HG03025 (cell line): ENCODE results near the gene DNAL1.

Experiments used
- ATAC-seq: cut with Tn5 transposase; IDR thresholded peaks from one replicate; pipeline ENCODE4 v1.9.1; 2021; ENCODE audit warnings: mild to moderate bottlenecking, moderate library complexity; ENCODE audit not compliant: unreplicated experiment, low FRiP score

The DNAL1 gene

GRCh38 chr14:73722581-73722980 is 77.8 kb downstream of the DNAL1 start:
- no peak for ATAC-seq

DNA sequence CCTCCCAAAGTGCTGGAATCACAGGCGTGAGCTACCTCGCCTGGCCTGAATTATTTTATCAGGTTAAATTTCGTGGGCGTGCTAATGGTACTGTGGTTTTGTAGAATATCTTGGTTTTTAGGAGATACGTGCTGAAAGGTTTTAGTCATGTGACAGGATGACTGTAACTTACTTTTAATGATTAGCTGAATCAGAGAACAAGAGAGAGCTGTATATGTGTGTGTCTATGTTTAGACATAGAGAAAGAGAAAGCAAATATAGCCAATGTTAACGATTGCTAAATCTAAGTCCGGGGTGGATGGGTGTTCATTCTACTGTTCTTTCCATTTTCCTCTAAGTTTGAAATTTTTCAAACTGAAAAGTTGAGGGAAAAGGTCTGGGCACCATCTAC is 78.6 kb downstream of the DNAL1 start:
- no peak for ATAC-seq

DNA sequence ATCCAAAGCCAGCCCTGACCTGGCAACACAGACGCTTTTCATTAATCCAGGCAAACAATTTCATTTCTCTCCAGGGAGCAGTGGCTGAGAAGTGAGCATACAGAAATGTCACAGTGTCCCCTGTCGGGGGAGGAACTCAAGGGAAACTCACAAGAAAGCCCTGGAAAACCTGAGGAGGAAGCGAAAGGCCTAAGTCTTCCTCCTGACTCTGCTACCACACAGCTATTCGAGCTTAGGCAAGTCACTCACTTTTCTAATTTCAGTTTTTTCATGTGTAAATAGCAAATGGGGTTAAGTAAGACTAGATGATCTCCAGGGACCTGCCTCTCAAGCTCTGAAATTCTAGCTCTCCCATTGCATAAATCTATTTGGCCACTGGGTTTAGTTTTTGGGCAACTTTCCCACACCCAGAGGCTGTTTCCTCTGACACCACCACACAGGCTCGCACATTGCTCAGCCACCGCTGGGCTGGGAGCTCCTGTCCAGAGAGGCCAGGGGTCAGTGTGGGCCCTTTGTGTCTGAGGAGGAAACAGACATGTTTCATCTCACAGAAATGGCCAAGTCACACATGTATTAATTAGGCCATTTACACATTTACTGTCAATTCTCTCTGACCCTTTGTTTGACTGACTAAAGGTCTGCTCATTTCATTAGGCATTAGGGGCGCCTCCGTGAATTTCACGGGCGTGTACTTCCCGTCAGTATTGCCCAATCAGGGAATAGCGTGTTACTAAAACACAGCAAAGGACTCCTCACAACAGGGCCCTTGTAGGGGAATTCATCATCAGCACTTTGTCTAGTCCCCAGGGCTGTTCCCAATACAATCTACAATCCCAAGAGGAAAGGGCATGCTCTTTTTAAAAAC is 79.2 kb downstream of the DNAL1 start:
- no peak for ATAC-seq

DNA sequence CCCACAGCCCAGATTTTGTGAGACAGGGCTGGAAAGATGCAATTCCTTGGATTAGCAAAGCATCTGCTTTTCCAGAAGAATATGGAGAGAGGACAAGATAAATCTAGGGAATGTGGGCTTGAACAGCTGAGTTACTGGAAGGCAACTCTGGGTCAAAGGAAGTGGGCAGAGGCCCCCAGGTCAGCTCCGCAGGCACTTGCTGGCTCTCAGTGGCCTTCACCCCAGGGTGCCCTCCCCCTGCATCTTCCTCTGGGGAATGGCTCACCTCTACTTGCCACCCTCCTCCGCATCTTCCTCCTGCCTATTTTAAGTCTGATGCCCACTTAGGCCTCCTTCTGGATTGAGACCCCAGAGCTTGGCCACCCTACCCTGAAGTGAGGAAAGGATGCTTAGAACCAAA is 79.9 kb downstream of the DNAL1 start:
- ATAC-seq: no peak

DNA sequence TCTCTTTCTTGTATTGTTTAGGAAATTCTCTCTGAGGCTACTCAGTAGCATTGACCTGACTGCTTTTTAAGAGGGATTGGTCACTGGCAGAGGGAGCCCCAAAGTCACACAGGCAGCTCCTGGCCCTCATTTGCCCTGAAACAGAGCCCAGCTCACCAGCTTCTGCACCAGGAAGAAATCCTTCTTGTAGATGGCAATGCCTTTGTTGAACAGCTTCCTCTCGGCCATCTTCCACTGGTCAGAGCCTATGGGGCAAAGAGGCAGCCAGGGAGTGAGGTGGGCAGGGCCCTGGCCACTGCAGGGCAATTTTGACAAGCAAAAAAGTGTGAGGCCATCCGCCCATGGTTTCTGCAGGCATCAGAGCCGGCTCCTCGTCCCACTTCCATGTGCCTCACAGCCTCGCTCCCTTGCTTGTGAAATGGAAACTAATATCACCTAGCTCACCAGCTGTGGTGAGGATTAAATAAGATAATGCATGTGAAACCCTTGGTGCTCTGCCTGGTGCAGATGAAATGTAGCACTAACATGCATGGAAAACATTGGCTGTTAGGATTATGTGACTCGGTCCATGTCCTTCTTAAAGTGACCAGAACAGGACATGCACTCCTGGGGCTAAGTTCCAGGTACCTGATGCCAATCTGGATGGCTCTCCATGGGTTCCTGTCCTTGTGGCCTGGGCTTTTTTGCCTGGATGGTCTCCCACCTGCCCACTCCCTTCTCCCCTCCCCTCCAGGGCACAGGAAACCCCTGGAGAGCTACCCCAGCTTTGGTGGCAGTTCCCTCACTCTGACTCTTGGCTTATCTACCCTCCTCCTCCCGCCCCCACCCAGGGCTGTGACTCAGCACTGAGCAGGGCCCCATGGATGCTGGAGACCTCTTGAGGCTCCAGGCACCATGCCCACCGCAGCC is 80.6 kb downstream of the DNAL1 start:
- no peak for ATAC-seq

DNA sequence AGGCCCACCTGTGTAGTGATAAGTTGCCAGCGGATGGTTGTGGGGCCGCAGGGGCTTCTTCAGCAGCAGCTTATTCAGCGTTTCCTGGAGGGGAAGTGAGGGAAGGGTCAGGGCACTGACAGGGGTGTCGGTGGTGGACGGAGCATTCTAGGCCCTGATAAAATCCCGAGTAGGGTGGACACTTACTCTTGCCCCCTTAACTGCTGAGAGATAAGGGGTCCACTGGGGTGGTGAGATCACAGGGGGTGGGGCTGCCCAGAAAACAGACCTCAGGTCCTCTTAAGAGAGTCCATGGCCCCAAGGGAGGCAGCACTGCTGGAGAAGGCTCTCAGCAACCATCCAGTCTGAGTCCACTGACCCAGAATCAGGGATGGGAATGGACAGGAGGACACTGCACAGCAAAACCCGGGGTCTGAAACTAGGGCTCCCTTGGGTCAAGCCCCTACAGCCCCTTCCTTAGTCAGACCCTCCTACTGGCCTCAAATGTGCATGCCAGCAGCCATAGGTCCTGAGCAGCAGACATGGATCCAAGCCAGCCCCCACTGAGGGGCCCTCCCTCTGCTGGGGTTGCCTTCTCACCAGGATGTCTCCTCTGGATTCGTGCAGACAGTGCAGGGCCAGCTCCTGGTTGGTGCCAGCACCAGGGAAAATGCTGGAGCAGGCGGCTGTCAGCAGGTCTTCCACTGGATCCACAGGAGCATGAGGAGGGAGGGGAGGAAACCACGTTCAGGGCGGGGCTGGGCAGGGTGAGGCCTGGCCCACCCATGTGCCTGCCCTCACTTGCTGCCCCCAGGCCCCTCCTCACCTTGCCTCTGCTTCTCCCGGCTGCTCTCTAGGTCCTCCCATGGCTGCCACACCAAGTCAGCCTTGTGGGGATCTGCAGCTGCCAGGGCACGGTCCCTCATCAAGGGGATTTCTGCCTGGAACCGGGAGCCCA is 81.5 kb downstream of the DNAL1 start:
- ATAC-seq: no peak

DNA sequence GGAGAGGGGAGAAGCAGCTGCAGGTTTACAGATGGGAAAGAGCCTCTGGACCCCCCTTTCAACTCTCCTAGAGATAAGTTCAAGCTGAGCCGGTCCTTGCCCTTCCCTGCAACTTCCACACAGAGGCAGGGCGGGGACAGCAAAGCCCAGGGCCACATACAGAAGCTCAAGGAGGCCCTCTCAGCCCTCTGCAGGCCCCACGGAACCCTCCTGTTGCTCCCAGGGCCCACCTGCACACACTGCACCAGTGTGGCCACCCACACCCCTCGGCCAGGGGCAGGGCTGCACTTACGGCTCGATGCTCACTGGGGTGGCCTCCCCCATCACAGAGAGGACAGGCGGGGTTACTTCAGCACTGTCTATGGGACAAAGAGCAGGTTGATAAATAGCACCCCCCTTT is 82.4 kb downstream of the DNAL1 start:
- ATAC-seq: no peak

- ATAC-seq: no peak
Measured at GRCh38 chr14:73728717-73729330, 84.0 kb downstream of the DNAL1 start.

DNA sequence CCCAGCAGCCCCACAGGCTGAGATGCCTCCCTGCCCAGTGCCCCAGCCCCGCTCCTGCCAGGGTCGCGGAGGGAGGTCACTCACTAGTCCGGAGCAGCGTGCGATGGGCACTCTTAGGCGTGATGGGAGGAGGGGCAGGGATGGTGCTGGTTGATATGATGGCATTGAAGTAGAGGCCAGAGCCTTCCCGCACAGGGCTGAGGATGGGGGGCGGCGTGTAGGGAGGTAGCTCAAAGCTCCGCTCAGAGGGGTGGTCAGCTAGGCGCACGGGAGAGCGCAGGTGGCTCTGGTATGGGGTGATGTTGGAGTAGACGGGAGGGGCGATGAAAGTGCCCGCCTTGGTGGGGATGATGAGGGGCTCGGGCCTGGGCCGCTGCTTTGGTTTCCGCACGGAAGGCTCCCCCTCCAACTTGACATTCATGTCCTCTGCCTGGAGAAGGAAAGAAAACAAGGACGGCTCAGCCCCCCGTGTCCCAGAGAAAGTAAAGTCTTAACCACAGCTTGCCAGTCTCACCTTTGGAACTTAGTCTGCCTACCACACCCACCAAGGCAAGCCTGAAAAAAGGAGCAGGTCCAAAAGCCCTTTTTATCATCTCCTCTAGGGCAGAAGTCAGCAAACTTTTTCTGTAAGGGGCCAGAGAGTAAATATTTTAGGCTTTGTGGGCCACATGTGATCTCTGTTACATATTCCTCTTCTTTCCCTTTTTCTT is 84.9 kb downstream of the DNAL1 start:
- ATAC-seq: no peak

DNA sequence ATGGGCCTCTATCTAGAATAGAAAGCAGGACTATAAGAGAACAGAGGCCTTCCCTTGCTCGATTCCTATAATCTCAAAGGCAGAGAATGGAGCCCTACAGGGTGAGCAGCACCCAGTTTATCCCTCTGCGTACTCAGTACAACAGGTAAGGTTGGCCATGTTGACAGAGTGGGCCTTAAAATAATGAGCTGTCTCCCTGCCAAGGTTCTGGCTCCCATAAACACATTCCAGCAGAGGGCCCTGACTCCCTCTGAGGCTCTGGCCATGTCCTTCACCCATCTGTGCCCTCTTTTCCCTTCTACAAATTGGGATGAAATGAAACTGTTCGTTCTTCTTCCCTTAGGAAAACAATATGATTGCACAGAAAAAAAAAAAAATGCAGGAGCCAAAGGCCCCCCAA is 86.3 kb downstream of the DNAL1 start:
- ATAC-seq: no peak

DNA sequence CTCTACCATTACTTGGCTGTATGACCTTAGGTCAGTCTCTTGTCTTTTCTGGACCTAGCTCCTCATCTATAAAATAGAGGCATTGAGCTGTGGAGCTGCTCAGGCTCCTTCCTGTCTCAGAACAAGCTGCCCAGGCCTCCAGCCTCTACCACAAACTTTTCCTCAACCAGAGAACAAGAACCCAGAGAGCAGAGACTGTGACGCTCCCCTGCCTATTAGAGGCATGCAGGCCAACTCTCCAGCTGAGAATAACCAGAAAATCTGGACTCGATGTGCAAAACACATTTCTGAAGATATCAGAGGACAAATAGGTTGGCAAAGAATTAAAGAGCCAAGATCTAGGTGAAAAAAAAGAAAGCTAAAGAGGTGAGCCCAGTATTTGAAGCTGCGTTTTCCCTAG is 87.2 kb downstream of the DNAL1 start:
- no peak for ATAC-seq

DNA sequence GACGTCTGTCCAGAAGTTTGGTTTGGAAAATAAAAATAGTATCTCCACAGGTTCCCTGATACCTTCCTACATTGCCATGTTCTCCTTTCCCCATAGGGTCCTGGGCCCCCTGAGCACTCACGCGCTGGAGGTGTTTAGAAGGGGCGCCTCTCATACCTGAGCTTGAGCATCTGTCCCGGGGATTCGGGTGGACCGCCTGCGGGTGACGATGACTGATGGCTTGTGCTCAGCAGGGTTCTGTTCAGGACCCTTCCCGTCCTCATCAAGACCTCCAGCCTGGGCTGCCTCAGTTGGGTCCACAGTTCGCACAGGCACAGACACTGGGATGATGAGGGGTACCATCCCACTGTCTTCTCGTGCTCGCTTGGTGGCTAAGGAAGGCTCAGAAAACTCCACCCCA is 92.1 kb downstream of the DNAL1 start:
- no peak for ATAC-seq

DNA sequence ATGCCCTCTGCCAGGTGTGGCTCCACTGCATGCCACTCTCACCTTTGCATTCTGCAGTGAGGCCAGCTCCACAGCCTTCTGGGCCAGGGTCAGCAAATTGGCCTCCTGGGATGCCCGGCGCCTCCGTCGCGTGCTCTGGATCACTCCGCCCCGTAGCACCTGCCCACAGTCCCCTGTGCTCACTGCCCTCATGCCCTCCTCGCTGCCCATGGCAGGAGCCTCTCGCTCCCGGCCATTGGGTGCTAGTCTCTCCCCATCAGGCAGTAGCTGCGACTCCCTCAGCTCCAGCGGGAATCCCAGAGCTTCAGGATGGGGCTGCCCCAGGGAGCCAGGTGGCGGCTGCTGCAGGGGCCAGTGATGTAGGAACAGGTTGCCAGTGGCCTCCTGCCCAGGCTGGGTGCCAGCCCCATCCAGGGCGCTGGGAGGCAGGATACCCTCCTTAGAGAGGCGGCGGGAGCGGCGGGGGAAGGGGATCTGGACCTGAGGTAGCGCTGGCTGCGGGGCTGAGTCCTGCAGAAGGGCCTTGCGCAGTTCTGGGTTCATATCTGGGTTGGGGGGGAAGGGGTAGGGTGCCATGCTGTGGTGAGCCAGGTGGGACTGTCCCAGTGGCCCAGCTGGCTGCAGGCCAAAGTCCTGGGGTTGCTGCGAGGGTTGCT is 93.9 kb downstream of the DNAL1 start:
- ATAC-seq: no peak

DNA sequence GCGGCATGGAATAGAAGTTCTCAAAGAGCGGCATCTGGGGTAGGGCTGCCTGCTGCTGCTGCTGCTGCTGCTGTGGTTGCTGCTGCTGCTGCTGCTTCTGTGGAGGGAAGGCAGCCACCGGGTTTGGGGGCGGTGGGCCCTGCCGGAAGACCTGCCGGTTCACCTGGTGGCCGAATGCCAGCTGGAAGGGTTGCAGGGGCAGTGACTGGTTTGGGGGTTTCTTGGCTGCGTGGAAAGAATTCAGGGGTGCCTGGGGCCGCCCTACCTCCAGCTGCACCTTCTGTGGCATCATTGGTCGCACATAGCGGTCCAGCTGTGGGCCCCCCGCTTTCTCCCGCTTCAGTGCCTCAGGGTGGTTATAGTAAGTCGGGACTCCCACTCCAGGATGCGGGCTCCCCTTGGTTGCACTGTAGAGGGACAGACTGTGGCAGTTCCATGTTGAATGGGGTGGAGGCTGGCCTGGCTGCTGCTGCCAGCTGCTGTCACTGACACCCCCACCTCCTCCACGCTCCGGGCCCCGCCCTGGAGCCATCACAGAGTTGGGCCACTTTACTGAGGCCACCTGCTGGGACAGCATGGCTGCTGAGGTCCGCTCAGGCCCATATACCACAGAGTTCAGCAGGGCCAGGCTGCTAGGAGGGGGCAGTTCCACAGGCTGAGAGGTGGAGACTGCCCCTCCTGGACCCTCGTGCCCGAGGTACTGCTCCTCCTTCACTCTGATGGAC is 94.5 kb downstream of the DNAL1 start:
- ATAC-seq: no peak

DNA sequence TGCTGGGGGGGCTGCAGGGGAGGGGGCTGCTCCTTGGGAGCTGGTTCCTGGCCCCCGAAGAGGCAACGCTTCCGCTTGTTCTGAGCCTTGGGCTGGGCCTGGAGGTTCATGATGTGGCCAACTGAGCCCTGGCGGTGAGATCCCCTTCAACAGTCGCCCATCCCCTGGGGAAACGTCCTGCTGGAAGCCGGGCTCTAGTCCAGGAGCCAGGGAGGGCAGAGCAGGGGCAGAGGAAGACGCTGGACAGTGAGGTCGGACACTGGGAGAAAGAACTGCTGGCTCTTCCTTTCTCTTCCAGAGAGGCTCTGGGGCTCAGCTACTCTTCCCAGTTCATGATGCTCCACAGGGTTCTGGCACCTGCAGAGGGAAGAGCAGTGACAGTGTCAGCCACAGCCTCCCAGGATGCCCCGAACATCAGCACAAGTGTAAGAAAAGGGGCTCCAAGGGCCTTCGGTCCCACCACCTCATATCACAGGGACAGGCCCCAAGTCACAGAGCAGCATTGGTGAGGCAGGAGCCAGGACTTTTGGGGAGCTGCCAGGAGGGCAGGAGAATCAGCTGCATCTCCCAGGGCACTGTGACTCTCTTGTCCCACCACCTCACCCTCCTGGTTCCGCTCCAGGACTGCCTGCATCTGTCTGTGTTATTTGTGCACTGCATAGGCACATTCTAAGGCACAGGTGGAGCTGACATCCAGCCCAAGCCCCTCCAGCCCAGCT is 95.3 kb downstream of the DNAL1 start:
- no peak for ATAC-seq

DNA sequence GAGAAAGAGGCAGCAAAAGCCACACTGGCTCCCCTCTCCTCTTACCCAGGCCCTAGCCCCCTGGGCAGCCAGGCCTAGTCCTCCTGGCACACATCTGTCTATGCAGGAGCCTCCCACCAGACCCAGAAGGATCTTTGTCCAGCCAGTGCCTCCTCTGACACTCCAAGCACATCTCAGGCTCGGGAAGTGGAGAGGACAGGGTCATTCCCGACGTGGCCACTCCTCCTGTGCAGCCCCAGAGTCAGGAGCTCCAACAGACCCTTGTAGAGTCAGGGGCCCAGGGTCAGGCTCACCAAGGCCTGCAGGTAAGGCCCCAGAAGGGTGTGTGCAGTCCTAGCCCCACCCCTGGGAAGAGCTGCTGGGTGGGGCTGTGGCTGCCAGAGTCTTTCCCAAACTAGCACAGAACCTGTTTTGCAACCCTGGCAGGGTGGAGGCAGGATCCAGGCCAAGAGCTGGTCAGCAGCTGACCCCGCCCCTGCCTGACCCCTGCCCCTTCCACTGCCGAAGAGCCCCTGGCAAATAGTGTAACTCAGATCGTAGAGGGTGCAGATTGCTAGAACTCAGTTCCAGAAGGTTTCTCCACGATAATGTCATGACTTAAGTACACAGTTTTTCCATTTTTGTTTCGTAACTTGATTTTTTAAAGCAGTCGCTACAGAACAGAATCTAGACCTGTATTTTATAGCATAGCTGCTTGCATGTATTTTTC is 96.0 kb downstream of the DNAL1 start:
- ATAC-seq: no peak

GRCh38 chr14:73741386-73741875 is 96.6 kb downstream of the DNAL1 start:
- ATAC-seq: no peak
